Naive thymus-derived CD4-positive, alpha-beta T cell (primary cell): Measurements from ENCODE around the gene STN1. TPM values are rescaled to one million over a fixed set of nuclear protein-coding genes. Genes with fewer than 3 reads are reported as not detected.

Experiments
- ATAC-seq: fragments of 150-1000 bp; cut with Tn5 transposase; 2 replicates; pipeline ENCODE4 v1.10.0; 2021; ENCODE audit warnings: mild to moderate bottlenecking, moderate library complexity
- CTCF ChIA-PET: fragments of 350-600 bp; sonication (Branson Sonifier 250); formaldehyde crosslinking; loops from one replicate; lab custom pipeline; 2021; ENCODE audit warnings: antibody characterized with exemption; lab: Charles Lee
- POLR2A ChIA-PET: fragments of 350-600 bp; sonication (Branson Sonifier 250); formaldehyde crosslinking; loops from one replicate; lab custom pipeline; 2021; ENCODE audit warnings: antibody characterized with exemption, inconsistent platforms; lab: Charles Lee
- DNase-seq, 9 donors: peaks; one replicate each; pipeline versions ENCODE4 v3.0.0 to v3.0.0-alpha.2; 2020 to 2022; ENCODE audit warnings: mixed read lengths in 1 of 9
- H3K27ac ChIP-seq: one replicate; pipeline ENCODE4 v1.7.0; 2013; ENCODE audit warnings: mild to moderate bottlenecking, low read depth, low read length, moderate library complexity
- H3K27me3 ChIP-seq, 2 donors: one replicate each; pipeline ENCODE4 v1.7.0; 2013; ENCODE audit warnings: low read length in 2 of 2, mild to moderate bottlenecking in 2 of 2, moderate library complexity in 2 of 2; ENCODE audit not compliant: control insufficient read depth in 2 of 2, insufficient read depth in 2 of 2
- H3K36me3 ChIP-seq, 3 experiments: 1 replicate in 2 of 3; 2 replicates in 1 of 3; pipeline ENCODE4 v1.7.0; 2013; ENCODE audit warnings: low read length in 3 of 3, mild to moderate bottlenecking in 3 of 3, moderate library complexity in 1 of 3; ENCODE audit not compliant: insufficient read depth in 3 of 3, control insufficient read depth in 2 of 3
- H3K4me1 ChIP-seq, 2 donors: one replicate each; pipeline ENCODE4 v1.7.0; 2013; ENCODE audit warnings: low read length in 2 of 2, mild to moderate bottlenecking in 2 of 2, moderate library complexity in 1 of 2; ENCODE audit not compliant: control insufficient read depth in 2 of 2, insufficient read depth in 2 of 2
- H3K4me3 ChIP-seq: 2 replicates; pipeline ENCODE4 v1.7.0; 2013; ENCODE audit warnings: mild to moderate bottlenecking, low read length
- H3K9me3 ChIP-seq, 3 experiments: 1 replicate in 2 of 3; 2 replicates in 1 of 3; pipeline ENCODE4 v1.7.0; 2013; ENCODE audit warnings: low read length in 3 of 3; ENCODE audit not compliant: control insufficient read depth in 2 of 3
- H3K27ac Mint-ChIP-seq, 9 donors: one replicate each; pipeline ENCODE4 v1.8.0; 2020 to 2022; ENCODE audit warnings: mixed read lengths in 9 of 9, mild to moderate bottlenecking in 8 of 9, moderate library complexity in 5 of 9, inconsistent platforms in 2 of 9
- H3K27me3 Mint-ChIP-seq, 5 donors: one replicate each; pipeline ENCODE4 v1.8.0; 2021 to 2022; ENCODE audit warnings: mixed read lengths in 5 of 5, mild to moderate bottlenecking in 1 of 5
- H3K36me3 Mint-ChIP-seq, 5 donors: one replicate each; pipeline ENCODE4 v1.8.0; 2020 to 2022; ENCODE audit warnings: mixed read lengths in 5 of 5, mild to moderate bottlenecking in 3 of 5, inconsistent platforms in 1 of 5
- H3K4me1 Mint-ChIP-seq, 7 donors: one replicate each; pipeline ENCODE4 v1.8.0; 2020 to 2022; ENCODE audit warnings: mixed read lengths in 7 of 7, mild to moderate bottlenecking in 3 of 7, inconsistent platforms in 1 of 7
- H3K4me3 Mint-ChIP-seq, 10 donors: one replicate each; pipeline ENCODE4 v1.8.0; 2020 to 2022; ENCODE audit warnings: mild to moderate bottlenecking in 10 of 10, mixed read lengths in 10 of 10, moderate library complexity in 6 of 10, inconsistent platforms in 2 of 10
- H3K9me3 Mint-ChIP-seq, 11 donors: one replicate each; pipeline ENCODE4 v1.8.0; 2020 to 2022; ENCODE audit warnings: mixed read lengths in 11 of 11, mild to moderate bottlenecking in 4 of 11, inconsistent platforms in 1 of 11, moderate library complexity in 1 of 11
- intact Hi-C, 2 donors: fragments of 100-400 bp; cut with micrococcal nuclease; formaldehyde crosslinking; loops; one replicate each; pipeline ENCODE4 v1.15.1; 2023
- polyA plus RNA-seq, 2 donors: library from polyadenylated mRNA; unstranded; fragments of 300-500 nt; fragmentation: Illumina TruSeq; gene quantifications; one replicate each; pipeline ENCODE4 v1.2.3, GENCODE V29; 2021
- total RNA-seq, 6 experiments: library from RNA in 5 of 6; stranded (reverse) in 5 of 6; gene quantifications; 1 replicate in 5 of 6; 2 replicates in 1 of 6; pipeline ENCODE4 v1.2.3 and lab custom pipeline; 2021 to 2026

The STN1 gene
- total and polyA plus RNA-seq, 7 experiments from 2014 or later, result 28.8 to 83.7 (median 36.3) TPM

DNA sequence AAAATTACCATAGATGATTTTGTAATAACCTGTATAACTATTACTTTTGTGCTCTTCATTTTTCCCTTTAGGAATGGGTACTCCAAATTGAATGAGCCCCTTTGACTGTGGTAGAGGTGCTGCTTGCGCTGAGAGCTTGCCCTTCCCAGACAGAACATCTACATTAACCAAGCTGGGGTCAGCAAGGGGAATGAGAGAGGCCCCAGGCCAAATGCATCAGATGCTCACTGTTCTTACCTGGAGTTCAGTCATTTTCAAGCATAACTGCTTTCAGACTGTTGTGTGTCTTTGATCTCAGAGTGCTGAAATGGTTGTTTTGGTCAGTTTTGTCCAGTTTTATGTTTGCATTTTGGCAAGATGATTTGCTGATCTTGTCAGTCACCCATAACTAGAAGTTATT, 7.6 kb upstream of the STN1 start:
- intact Hi-C loops, result no loop called here
- no peak for ATAC-seq
- Mint-ChIP-seq H3K27ac (no peak overlapping the region), H3K36me3 (no peaks in the 10 kb centered on the region), H3K9me3 (no peaks in the 10 kb centered on the region), H3K4me3 (no peak overlapping the region), H3K27me3 (no peaks in the 10 kb centered on the region), H3K4me1 (peaks cover 0 to 4% (median 0%) of the 10 kb centered on the region in 7 donors)
- H3K27ac ChIP-seq, result no peak overlapping the region
- no peaks in the 10 kb centered on the region for H3K9me3 ChIP-seq
- H3K36me3 ChIP-seq, result no peaks in the 10 kb centered on the region
- H3K27me3 ChIP-seq, result no peaks in the 10 kb centered on the region
- H3K4me1 ChIP-seq, result peaks cover 0 to 6% of the 10 kb centered on the region in 2 donors
- ChIA-PET CTCF (interaction anchor here (1.5 kb wide), 1 partner anchor 36 kb away, joined by 4 read pairs; no protein-coding TSS in a partner anchor), POLR2A (interaction anchor here (0.7 to 0.8 kb wide), 2 partner anchors 9 to 13 kb away, joined by 3 read pairs; no protein-coding TSS in a partner anchor)
- no peak for DNase-seq
- H3K4me3 ChIP-seq, result no peak overlapping the region

DNA sequence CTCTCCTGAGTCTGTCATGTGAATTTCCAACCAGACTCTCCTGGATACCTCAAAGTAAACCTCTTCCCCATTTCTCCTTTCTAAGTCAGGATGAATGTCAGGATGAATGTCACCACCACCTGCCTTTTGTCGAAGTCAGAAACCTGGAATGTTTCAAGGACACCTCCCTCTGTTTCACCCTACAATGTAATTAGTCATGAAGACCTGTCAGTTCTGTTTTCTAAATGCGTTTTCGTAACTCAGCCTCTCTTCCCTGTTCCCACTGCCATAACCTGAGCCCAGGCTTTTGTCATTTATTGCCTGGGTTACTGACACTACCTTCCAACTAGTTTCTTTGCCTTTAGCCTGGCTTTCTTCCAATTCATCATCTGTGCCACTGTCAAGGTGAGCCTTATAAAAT, 5.5 kb upstream of the STN1 start:
- no peaks in the 10 kb centered on the region for H3K9me3 ChIP-seq
- ATAC-seq (no peak), DNase-seq (no peak)
- Mint-ChIP-seq H3K4me3 (no peak overlapping the region), H3K27ac (no peak overlapping the region), H3K27me3 (no peaks in the 10 kb centered on the region), H3K36me3 (no peaks in the 10 kb centered on the region), H3K9me3 (no peaks in the 10 kb centered on the region), H3K4me1 (peaks cover 5 to 12% (median 6%) of the 10 kb centered on the region in 7 donors)
- H3K27me3 ChIP-seq, result no peaks in the 10 kb centered on the region
- POLR2A ChIA-PET, result no interaction called here
- CTCF ChIA-PET, result interaction anchor here (0.6 kb wide), 1 partner anchor 200 kb away, joined by 3 read pairs; no protein-coding TSS in a partner anchor
- H3K27ac ChIP-seq, result no peak overlapping the region
- intact Hi-C loops, result no loop called here
- no peaks in the 10 kb centered on the region for H3K36me3 ChIP-seq
- peaks cover 2 to 14% of the 10 kb centered on the region in 2 donors for H3K4me1 ChIP-seq
- no peak overlapping the region for H3K4me3 ChIP-seq

DNA sequence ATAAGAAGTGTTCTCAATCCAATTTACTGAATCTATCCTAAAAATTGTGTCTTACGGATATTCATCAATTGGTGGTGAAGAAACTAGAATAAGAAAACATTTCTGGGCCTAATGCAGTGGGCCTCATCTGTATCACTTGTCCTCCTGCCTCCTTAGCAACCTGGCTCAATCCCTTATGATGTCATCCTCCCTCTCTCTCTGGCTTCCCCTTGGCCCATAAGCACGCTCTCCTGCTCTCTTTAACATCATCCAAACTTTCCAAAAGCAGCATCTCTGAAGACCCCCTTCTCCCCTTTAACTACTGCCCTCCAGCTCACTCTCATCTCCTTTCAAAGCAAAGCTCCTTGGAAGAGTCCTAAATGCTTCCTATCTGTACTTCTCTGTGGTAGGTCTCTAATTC, 4.7 kb upstream of the STN1 start:
- H3K27ac ChIP-seq, result no peak overlapping the region
- peaks cover 6 to 15% (median 10%) of the 10 kb centered on the region in 7 donors for H3K4me1 Mint-ChIP-seq
- H3K36me3 Mint-ChIP-seq, result no peaks in the 10 kb centered on the region
- no peaks in the 10 kb centered on the region for H3K27me3 Mint-ChIP-seq
- no peak for DNase-seq
- H3K4me3 ChIP-seq, result no peak overlapping the region
- no peak for ATAC-seq
- no peaks in the 10 kb centered on the region for H3K9me3 Mint-ChIP-seq
- ChIA-PET CTCF (no interaction called here), POLR2A (interaction anchor here (1.0 to 1.6 kb wide), 2 partner anchors 15 to 199 kb away, joined by 5 read pairs; partner anchors contain the start of gene SFR1)
- H3K27me3 ChIP-seq, result no peaks in the 10 kb centered on the region
- H3K4me3 Mint-ChIP-seq, result no peak overlapping the region
- H3K27ac Mint-ChIP-seq, result no peak overlapping the region
- H3K4me1 ChIP-seq, result peaks cover 3 to 16% of the 10 kb centered on the region in 2 donors
- intact Hi-C loops, result no loop called here
- no peaks in the 10 kb centered on the region for H3K9me3 ChIP-seq
- H3K36me3 ChIP-seq, result no peaks in the 10 kb centered on the region

DNA sequence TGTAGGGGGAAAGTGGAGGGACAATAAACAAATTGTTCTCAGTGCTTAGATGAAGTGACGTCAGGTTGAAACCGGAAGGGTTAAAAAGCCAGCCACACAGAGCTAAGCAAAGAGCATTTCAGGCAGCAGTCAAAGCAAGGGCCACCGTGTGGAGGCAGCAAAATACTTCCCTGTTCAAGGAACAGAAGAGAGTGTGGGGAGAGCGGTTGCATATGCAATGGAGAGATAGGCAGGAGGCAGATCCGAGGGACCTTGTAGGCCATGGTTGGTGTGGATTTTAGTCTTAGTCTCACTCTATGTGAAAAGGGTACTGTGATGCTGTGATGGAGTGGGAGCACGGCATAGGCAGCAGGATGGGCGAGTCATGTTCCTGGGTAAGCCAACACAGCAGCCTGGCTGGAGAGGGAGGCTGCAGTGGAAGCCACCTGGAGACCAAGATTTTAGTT, 3.8 kb upstream of the STN1 start:
- ChIA-PET POLR2A (interaction anchor here (0.8 to 2.1 kb wide), 7 partner anchors 10 to 200 kb away, joined by 3 to 10 read pairs (median 5); partner anchors contain the start of gene SFR1), CTCF (interaction anchor here (0.6 to 2.9 kb wide), 5 partner anchors 20 to 205 kb away, joined by 3 to 18 read pairs (median 6); no protein-coding TSS in a partner anchor)
- Mint-ChIP-seq H3K4me3 (no peak overlapping the region), H3K27ac (no peak overlapping the region), H3K9me3 (no peaks in the 10 kb centered on the region), H3K4me1 (peaks cover 6 to 17% (median 12%) of the 10 kb centered on the region in 7 donors), H3K36me3 (no peaks in the 10 kb centered on the region), H3K27me3 (no peaks in the 10 kb centered on the region)
- DNase-seq (peak in 7 of 9 donors; percentile 25 to 52 (median 38)), ATAC-seq (no peak)
- no peaks in the 10 kb centered on the region for H3K36me3 ChIP-seq
- intact Hi-C loops, result loop anchor here in 1 of 2 donors (1.0 kb wide), 1 partner anchor 33 kb away; no protein-coding TSS in a partner anchor
- no peak overlapping the region for H3K4me3 ChIP-seq
- no peaks in the 10 kb centered on the region for H3K9me3 ChIP-seq
- peaks cover 7 to 16% of the 10 kb centered on the region in 2 donors for H3K4me1 ChIP-seq
- no peaks in the 10 kb centered on the region for H3K27me3 ChIP-seq
- H3K27ac ChIP-seq, result no peak overlapping the region

DNA sequence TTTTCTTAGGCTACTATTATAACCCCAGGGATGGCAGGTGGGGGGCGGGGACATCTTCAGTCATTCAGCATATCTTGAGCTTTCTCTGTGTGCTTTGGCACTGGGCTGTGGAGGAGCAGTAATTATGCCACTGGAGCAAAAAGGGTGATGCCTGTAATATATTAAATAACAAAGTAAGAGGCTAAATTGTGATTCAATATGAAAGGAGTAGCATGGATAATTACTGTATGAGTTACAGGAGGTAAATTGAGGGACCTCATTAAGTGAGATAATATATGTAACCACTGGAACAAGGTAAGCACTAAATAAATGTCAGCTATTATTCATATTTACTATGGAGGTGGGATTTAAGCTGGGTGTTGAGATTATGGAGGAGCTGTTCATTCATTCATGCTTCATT, 3.3 kb upstream of the STN1 start:
- ChIA-PET POLR2A (interaction anchor here (0.8 to 2.1 kb wide), 7 partner anchors 9 to 200 kb away, joined by 3 to 10 read pairs (median 5); partner anchors contain the start of gene SFR1), CTCF (interaction anchor here (0.6 to 2.9 kb wide), 8 partner anchors 10 to 205 kb away, joined by 3 to 18 read pairs (median 3); no protein-coding TSS in a partner anchor)
- Histone ChIP-seq H3K9me3 (no peaks in the 10 kb centered on the region), H3K4me3 (no peak overlapping the region), H3K4me1 (peaks cover 9 to 16% of the 10 kb centered on the region in 2 donors), H3K36me3 (no peaks in the 10 kb centered on the region), H3K27ac (no peak overlapping the region), H3K27me3 (no peaks in the 10 kb centered on the region)
- Mint-ChIP-seq H3K4me3 (no peak overlapping the region), H3K36me3 (peaks cover 0 to under 1% (median 0%) of the 10 kb centered on the region in 5 donors), H3K4me1 (peaks cover 6 to 19% (median 16%) of the 10 kb centered on the region in 7 donors), H3K27me3 (no peaks in the 10 kb centered on the region), H3K9me3 (no peaks in the 10 kb centered on the region), H3K27ac (no peak overlapping the region)
- no peak for DNase-seq
- no peak for ATAC-seq
- intact Hi-C loops, result loop anchor here in 1 of 2 donors (1.0 kb wide), 1 partner anchor 33 kb away; no protein-coding TSS in a partner anchor

DNA sequence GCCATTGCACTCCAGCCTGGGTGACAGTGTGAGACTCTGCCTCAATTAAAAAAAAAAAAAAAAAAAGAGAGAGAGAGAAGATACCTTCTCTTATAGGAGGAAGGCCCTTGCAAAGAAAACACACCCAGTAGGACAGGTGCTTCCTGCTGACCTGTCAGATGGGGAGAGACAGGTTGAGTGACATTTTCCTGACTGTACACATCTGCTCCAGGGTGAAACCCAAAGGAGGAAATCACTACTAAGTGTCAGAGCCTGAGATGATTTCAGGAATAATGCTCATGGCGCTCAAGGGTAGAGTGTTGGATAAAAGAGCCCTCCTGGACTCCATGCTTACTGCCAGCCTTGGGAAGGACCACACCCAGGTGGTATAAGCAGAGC, 1.7 kb upstream of the STN1 start:
- Mint-ChIP-seq H3K27ac (peak overlapping the region in 4 of 9 donors; percentile 10 to 99 (median 34)), H3K27me3 (no peaks in the 10 kb centered on the region), H3K4me1 (peaks cover 10 to 35% (median 31%) of the 10 kb centered on the region in 7 donors), H3K36me3 (peaks cover 0 to 16% (median 12%) of the 10 kb centered on the region in 5 donors), H3K4me3 (no peak overlapping the region), H3K9me3 (peaks cover 0 to 15% (median 6%) of the 10 kb centered on the region in 11 donors)
- POLR2A ChIA-PET, result interaction anchor here (0.9 to 3.6 kb wide), 4 partner anchors 11 to 102 kb away, joined by 3 to 26 read pairs (median 6); no protein-coding TSS in a partner anchor
- no peaks in the 10 kb centered on the region for H3K36me3 ChIP-seq
- CTCF ChIA-PET, result interaction anchor here (2.9 kb wide), 1 partner anchor 17 kb away, joined by 18 read pairs; no protein-coding TSS in a partner anchor
- H3K4me3 ChIP-seq, result no peak overlapping the region
- peaks cover 0 to 7% (median 0%) of the 10 kb centered on the region in 3 experiments for H3K9me3 ChIP-seq
- intact Hi-C loops, result loop anchor here (5.0 to 10.0 kb wide), 8 partner anchors 315 to 1415 kb away; partner anchors contain the start of genes TAF5 (in 2 of the 2), ACTR1A (in 1 of the 2), CFAP43 (in 1 of the 2) and CFAP58 (in 1 of the 2)
- no peaks in the 10 kb centered on the region for H3K27me3 ChIP-seq
- no peak for DNase-seq
- no peak for ATAC-seq
- H3K27ac ChIP-seq, result no peak overlapping the region
- H3K4me1 ChIP-seq, result peaks cover 17 to 25% of the 10 kb centered on the region in 2 donors
